Mucosa of rectum (tissue), 2 donors: ENCODE results near the gene TMEM161B.

ENCODE experiments used
- H3K27ac ChIP-seq, 2 donors: one replicate each; pipeline ENCODE4 v1.7.0; 2013; ENCODE audit warnings: inconsistent platforms in 2 of 2, low read depth in 2 of 2, low read length in 2 of 2
- H3K27me3 ChIP-seq, 2 donors: one replicate each; pipeline ENCODE4 v1.7.0; 2013; ENCODE audit warnings: low read length in 2 of 2; ENCODE audit not compliant: control insufficient read depth in 2 of 2, insufficient read depth in 2 of 2
- H3K36me3 ChIP-seq, 2 donors: one replicate each; pipeline ENCODE4 v1.7.0; 2013; ENCODE audit warnings: low read length in 2 of 2; ENCODE audit not compliant: control insufficient read depth in 2 of 2, insufficient read depth in 2 of 2
- H3K4me1 ChIP-seq, 2 donors: one replicate each; pipeline ENCODE4 v1.7.0; 2013; ENCODE audit warnings: low read length in 2 of 2, mild to moderate bottlenecking in 1 of 2; ENCODE audit not compliant: control insufficient read depth in 2 of 2, insufficient read depth in 2 of 2
- H3K4me3 ChIP-seq, 2 donors: one replicate each; pipeline ENCODE4 v1.7.0; 2013; ENCODE audit warnings: low read length in 2 of 2
- H3K9ac ChIP-seq, 2 donors: one replicate each; pipeline ENCODE4 v1.7.0; 2013; ENCODE audit warnings: low read length in 2 of 2, low read depth in 1 of 2, mild to moderate bottlenecking in 1 of 2
- H3K9me3 ChIP-seq, 2 donors: one replicate each; pipeline ENCODE4 v1.7.0; 2013; ENCODE audit warnings: low read length in 2 of 2; ENCODE audit not compliant: control insufficient read depth in 2 of 2
- donor health status: healthy.
- donor health status: Normal muscosa, but diverticular disease.

TMEM161B gene

DNA sequence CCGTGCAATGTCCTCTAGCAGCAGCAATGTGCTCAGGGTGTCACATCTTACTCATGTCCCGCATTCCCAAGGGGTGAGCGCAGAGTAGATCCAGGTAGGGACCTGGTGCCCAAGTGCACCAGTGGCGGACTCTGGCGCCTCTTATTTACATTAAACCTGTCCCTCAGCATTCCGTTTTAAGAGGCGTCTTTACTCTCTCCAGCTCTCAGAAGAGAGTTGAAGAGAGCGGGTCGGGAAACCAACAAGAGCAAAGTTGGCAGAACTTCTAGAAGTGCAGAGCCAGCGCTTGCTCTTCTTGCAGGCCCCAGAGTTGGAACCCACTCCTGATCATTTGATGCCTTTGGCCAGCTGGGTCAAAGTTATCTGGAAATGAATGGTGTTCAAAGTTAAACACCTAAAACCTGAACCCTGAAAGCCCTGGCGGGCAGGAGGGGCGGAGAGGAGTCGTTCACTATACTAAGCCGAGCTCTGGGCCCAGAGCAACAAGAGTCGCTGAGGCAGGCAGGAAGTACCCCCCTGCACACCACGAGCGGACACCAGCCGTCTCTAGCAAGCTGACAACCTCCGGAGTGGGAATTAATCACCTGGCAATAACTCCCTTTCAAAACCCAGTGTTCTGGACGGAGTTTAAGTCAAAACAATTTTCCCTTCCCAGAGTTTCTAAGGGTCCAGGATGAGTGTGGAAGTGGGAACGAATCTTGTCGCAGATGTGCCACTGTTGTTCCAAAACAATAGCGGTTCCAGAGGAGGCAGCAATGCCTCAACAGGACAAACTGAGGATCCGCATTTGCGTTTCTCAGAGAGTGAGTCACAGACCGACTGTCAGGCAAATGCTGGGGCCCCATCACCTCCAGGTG is 122.8 kb downstream of the TMEM161B start:
- Histone ChIP-seq H3K27me3 (peaks cover 23 to 32% of the 10 kb centered on the region in 2 donors), H3K4me1 (peaks cover 10 to 12% of the 10 kb centered on the region in 2 donors), H3K4me3 (no peak overlapping the region), H3K36me3 (no peaks in the 10 kb centered on the region), H3K9ac (no peak overlapping the region), H3K27ac (no peak overlapping the region), H3K9me3 (no peaks in the 10 kb centered on the region)

DNA sequence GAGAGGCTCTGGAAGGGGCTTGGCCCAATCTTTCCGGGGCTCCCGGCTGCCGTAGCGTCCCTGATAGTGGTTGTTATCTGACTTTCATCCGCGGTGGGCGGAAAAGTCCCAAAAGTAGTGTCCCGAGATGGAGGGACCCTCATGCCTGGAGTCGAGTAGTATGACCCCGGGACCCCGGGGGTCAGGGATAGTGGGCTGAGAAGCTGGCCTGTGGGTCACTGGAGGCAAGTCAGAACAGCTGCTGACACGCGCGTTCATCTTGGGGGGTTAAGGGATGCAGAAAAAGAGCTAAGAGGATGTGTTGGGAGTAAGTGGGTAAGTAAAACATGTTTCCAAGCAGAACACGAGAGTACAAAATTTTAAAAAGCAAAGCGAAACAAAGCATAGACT is 123.4 kb downstream of the TMEM161B start:
- no peak overlapping the region for H3K27ac ChIP-seq
- no peaks in the 10 kb centered on the region for H3K36me3 ChIP-seq
- H3K4me3 ChIP-seq, result no peak overlapping the region
- no peaks in the 10 kb centered on the region for H3K9me3 ChIP-seq
- no peak overlapping the region for H3K9ac ChIP-seq
- H3K27me3 ChIP-seq, result peaks cover 26 to 35% of the 10 kb centered on the region in 2 donors
- H3K4me1 ChIP-seq, result peaks cover 16 to 18% of the 10 kb centered on the region in 2 donors
